GM12878 (cell line): ENCODE results near the gene TMEM237. TPM values are rescaled to one million over a fixed set of nuclear protein-coding genes. Genes with fewer than 3 reads are reported as not detected.

ENCODE experiments used
- ATAC-seq: fragments of 200-7000 bp; cut with Tn5 transposase; 3 replicates; pipeline ENCODE4 v1.9.1; 2020; ENCODE audit warnings: mild to moderate bottlenecking, moderate library complexity
- BruUV-seq: library from RNA; stranded (reverse); fragments of 400-500 nt; replicated peaks from 2 replicates; lab custom pipeline; 2021; lab: Mats Ljungman, UMichigan
- CTCF ChIA-PET: fragments of 300-600 bp; sonication (Branson Sonifier 250); formaldehyde crosslinking; extraction: SDS; loops from one replicate; lab custom pipeline; 2021; ENCODE audit warnings: inconsistent platforms; lab: Yijun Ruan, JAX
- POLR2A ChIA-PET: fragments of 350-600 bp; formaldehyde crosslinking; extraction: SDS; loops from one replicate; lab custom pipeline; 2021; ENCODE audit warnings: inconsistent platforms; lab: Charles Lee
- RAD21 ChIA-PET: fragments of 300-600 bp; sonication (Branson Sonifier 250); formaldehyde crosslinking; loops from one replicate; lab custom pipeline; 2023; ENCODE audit warnings: antibody characterized with exemption; ENCODE audit not compliant: unreplicated experiment; lab: Charles Lee
- SMC1A ChIA-PET: fragments of 300-600 bp; sonication (Branson Sonifier 250); formaldehyde crosslinking; loops from one replicate; lab custom pipeline; 2023; ENCODE audit not compliant: unreplicated experiment, uncharacterized antibody; lab: Charles Lee
- DNase-seq: peaks from one replicate; pipeline ENCODE4 v3.0.0-alpha.2; 2011; ENCODE audit warnings: low read depth, low spot score
- FAIRE-seq: peaks from 3 replicates; lab custom pipeline; 2011; peaks lifted over from hg19 to GRCh38; lab: Jason Lieb, UNC
- H2AFZ ChIP-seq: 2 replicates; pipeline ENCODE4 v1.6.0; 2011; ENCODE audit warnings: low read depth, low read length, control low read depth; ENCODE audit not compliant: control insufficient read depth
- H3K27ac ChIP-seq: 2 replicates; pipeline ENCODE4 v1.5.1; 2011; ENCODE audit warnings: control low read depth; ENCODE audit not compliant: control insufficient read depth, insufficient read depth
- H3K27me3 ChIP-seq, 2 experiments: replicated peaks in 1 of 2; 2 replicates each; pipeline versions ENCODE4 v1.6.0 to v1.6.1; 2011; ENCODE audit warnings: low read length in 1 of 2; ENCODE audit not compliant: control insufficient read depth in 2 of 2, insufficient read depth in 2 of 2
- H3K36me3 ChIP-seq, 2 experiments: 2 replicates each; pipeline ENCODE4 v1.5.1; 2011; ENCODE audit warnings: low read length in 1 of 2; ENCODE audit not compliant: control insufficient read depth in 2 of 2, insufficient read depth in 2 of 2
- H3K4me1 ChIP-seq: 2 replicates; pipeline ENCODE4 v1.6.1; 2011; ENCODE audit warnings: mild to moderate bottlenecking, low read length, moderate library complexity, mixed read lengths; ENCODE audit not compliant: control insufficient read depth, insufficient read depth
- H3K4me2 ChIP-seq: 2 replicates; pipeline ENCODE4 v1.6.0; 2011; ENCODE audit warnings: control low read depth; ENCODE audit not compliant: control insufficient read depth, insufficient read depth
- H3K4me3 ChIP-seq: fragments of 200-600 bp; sonication (generic); 2 replicates; pipeline ENCODE4 v1.5.1; 2016
- H3K79me2 ChIP-seq: 2 replicates; pipeline ENCODE4 v1.6.0; 2011; ENCODE audit warnings: low read length; ENCODE audit not compliant: control insufficient read depth, insufficient read depth
- H3K9ac ChIP-seq: 2 replicates; pipeline ENCODE4 v1.8.0; 2011; ENCODE audit warnings: low read length, control low read depth, mixed read lengths; ENCODE audit not compliant: control insufficient read depth, insufficient read depth
- H3K9me3 ChIP-seq: replicated peaks from 3 replicates; pipeline ENCODE4 v1.5.1; 2011; ENCODE audit warnings: mild to moderate bottlenecking, low read length; ENCODE audit not compliant: control insufficient read depth, insufficient read depth
- H4K20me1 ChIP-seq: 2 replicates; pipeline ENCODE4 v1.6.0; 2011; ENCODE audit not compliant: control insufficient read depth, insufficient read depth
- BACH1 ChIP-seq: fragments of 450-650 bp; IDR thresholded peaks from 2 replicates; pipeline ENCODE4 v1.6.1; 2017; ENCODE audit warnings: mild to moderate bottlenecking, borderline replicate concordance
- BCL3 ChIP-seq: IDR thresholded peaks from 2 replicates; pipeline ENCODE4 v1.6.1; 2011; ENCODE audit warnings: borderline replicate concordance, low read depth, mild to moderate bottlenecking, moderate library complexity, low read length; ENCODE audit not compliant: insufficient read depth, poor library complexity, severe bottlenecking
- CEBPB ChIP-seq, 2 experiments: fragments of 150-350 bp in 1 of 2; IDR thresholded peaks; 2 replicates each; pipeline ENCODE4 v1.6.1; 2012 to 2014; ENCODE audit warnings: low read depth in 2 of 2, low read length in 2 of 2, borderline replicate concordance in 1 of 2, inconsistent platforms in 1 of 2
- CUX1 ChIP-seq: IDR thresholded peaks from 2 replicates; pipeline ENCODE4 v1.6.1; 2012; ENCODE audit warnings: improper control_type of control experiment, low read depth, low read length; ENCODE audit not compliant: insufficient replicate concordance
- HDAC2 ChIP-seq: fragments of 200-600 bp; sonication (generic); IDR thresholded peaks from 2 replicates; pipeline ENCODE4 v1.6.1; 2017
- KAT2A ChIP-seq: conservative IDR thresholded peaks from 2 replicates; pipeline ENCODE4 v1.6.1; 2011; ENCODE audit warnings: low read depth, low read length; ENCODE audit not compliant: control insufficient read depth
- MAX ChIP-seq: IDR thresholded peaks from 2 replicates; pipeline ENCODE4 v1.6.1; 2012; ENCODE audit warnings: low read depth, low read length, improper control_type of control experiment
- PAX5 ChIP-seq: IDR thresholded peaks from 2 replicates; pipeline ENCODE4 v1.6.1; 2011; ENCODE audit warnings: low read depth, low read length, borderline replicate concordance
- RELA ChIP-seq: fragments of 450-650 bp; IDR thresholded peaks from 2 replicates; pipeline ENCODE4 v1.8.0; 2014; ENCODE audit warnings: borderline replicate concordance; ENCODE audit not compliant: partially characterized antibody
- SREBF1 ChIP-seq: IDR thresholded peaks from 2 replicates; pipeline ENCODE4 v1.6.1; 2012; ENCODE audit warnings: mild to moderate bottlenecking, low read length
- YY1 ChIP-seq: IDR thresholded peaks from 2 replicates; pipeline ENCODE4 v1.6.1; 2011; ENCODE audit warnings: low read depth, mild to moderate bottlenecking, low read length
- WGBS: methylation state at CpG from one replicate; pipeline ENCODE4 v1.1.6; 2016; ENCODE audit warnings: low lambda C conversion rate; ENCODE audit not compliant: insufficient replicate concordance, insufficient coverage; ENCODE audit errors: missing lambda C conversion rate; 5-methylcytosine and 5-hydroxymethylcytosine counted together
- in situ Hi-C: fragments of 300-500 bp; cut with MboI; formaldehyde crosslinking; loops from 9 replicates; pipeline ENCODE4 v1.14.3; 2018; ENCODE audit warnings: mixed read lengths
- intact Hi-C: fragments of 100-400 bp; cut with micrococcal nuclease; formaldehyde crosslinking; loops from one replicate; pipeline ENCODE4 v1.14.2; 2022; ENCODE audit not compliant: unreplicated experiment
- polyA plus RNA-seq, 11 experiments: library from polyadenylated mRNA; depleted of rRNA in 4 of 11; unstranded in 6 of 11; stranded (reverse) in 5 of 11; fragments of >200 nt; fragmentation: Nextera tagmentation in 4 of 11; fragmentation: Illumina TruSeq in 1 of 11; extraction: Ambion mirVana in 4 of 11; extraction: Trizol in 1 of 11; gene quantifications; 1 replicate in 1 of 11; 2 replicates in 10 of 11; pipeline versions ENCODE4 v1.2.1 to v1.2.3, GENCODE V29; 2011 to 2016; ENCODE audit warnings: inconsistent platforms in 2 of 11, missing spikeins in 2 of 11, low read depth in 1 of 11
- total RNA-seq, 4 experiments: library from RNA; depleted of rRNA in 3 of 4; stranded (reverse); fragments of >200 nt in 3 of 4; fragmentation: Illumina TruSeq in 1 of 4; extraction: Trizol in 1 of 4; gene quantifications; 2 replicates each; pipeline versions ENCODE4 v1.2.1 to v1.2.3, GENCODE V29; 2013 to 2021
- TF ChIP-seq, protein P1 (sequence below): IDR thresholded peaks from 2 replicates; pipeline ENCODE4 v1.6.1; 2012; ENCODE audit warnings: mild to moderate bottlenecking, low read depth, low read length

The TMEM237 gene
- total and polyA plus RNA-seq, 10 of the 15 experiments (the other 5 are each of a cell fraction or from before 2014, with no cell fraction given): 15.0 to 43.7 (median 29.3) TPM

GRCh38 chr2:201579536-201579935, 63.8 kb downstream of the TMEM237 start:
- H2AFZ ChIP-seq: no peak overlapping the region
- H3K79me2 ChIP-seq: no peaks in the 10 kb centered on the region
- H3K27me3 ChIP-seq: no peaks in the 10 kb centered on the region
- no peak overlapping the region for H3K4me3 ChIP-seq
- no peaks in the 10 kb centered on the region for H4K20me1 ChIP-seq
- H3K36me3 ChIP-seq: no peaks in the 10 kb centered on the region
- no peaks in the 10 kb centered on the region for H3K4me1 ChIP-seq
- ChIA-PET SMC1A (no interaction called here), POLR2A (no interaction called here), CTCF (no interaction called here), RAD21 (interaction anchor here (0.6 kb wide), 1 partner anchor 63 kb away, joined by 3 read pairs; no protein-coding TSS in a partner anchor)
- no peaks in the 10 kb centered on the region for H3K9me3 ChIP-seq
- no peak for TF ChIP-seq BACH1
- no peak for TF ChIP-seq KAT2A
- no peak for TF ChIP-seq CUX1
- TF ChIP-seq, protein P1, sequence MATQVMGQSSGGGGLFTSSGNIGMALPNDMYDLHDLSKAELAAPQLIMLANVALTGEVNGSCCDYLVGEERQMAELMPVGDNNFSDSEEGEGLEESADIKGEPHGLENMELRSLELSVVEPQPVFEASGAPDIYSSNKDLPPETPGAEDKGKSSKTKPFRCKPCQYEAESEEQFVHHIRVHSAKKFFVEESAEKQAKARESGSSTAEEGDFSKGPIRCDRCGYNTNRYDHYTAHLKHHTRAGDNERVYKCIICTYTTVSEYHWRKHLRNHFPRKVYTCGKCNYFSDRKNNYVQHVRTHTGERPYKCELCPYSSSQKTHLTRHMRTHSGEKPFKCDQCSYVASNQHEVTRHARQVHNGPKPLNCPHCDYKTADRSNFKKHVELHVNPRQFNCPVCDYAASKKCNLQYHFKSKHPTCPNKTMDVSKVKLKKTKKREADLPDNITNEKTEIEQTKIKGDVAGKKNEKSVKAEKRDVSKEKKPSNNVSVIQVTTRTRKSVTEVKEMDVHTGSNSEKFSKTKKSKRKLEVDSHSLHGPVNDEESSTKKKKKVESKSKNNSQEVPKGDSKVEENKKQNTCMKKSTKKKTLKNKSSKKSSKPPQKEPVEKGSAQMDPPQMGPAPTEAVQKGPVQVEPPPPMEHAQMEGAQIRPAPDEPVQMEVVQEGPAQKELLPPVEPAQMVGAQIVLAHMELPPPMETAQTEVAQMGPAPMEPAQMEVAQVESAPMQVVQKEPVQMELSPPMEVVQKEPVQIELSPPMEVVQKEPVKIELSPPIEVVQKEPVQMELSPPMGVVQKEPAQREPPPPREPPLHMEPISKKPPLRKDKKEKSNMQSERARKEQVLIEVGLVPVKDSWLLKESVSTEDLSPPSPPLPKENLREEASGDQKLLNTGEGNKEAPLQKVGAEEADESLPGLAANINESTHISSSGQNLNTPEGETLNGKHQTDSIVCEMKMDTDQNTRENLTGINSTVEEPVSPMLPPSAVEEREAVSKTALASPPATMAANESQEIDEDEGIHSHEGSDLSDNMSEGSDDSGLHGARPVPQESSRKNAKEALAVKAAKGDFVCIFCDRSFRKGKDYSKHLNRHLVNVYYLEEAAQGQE: no peak
- TF ChIP-seq SREBF1: no peak
- TF ChIP-seq MAX: no peak
- no peak for TF ChIP-seq RELA
- no peak for TF ChIP-seq CEBPB (IDR thresholded peaks at IDR 0.05; ENCODE audit: borderline replicate concordance in 1 of 2, low read depth in 2 of 2, low read length in 2 of 2)
- no peak for TF ChIP-seq BCL3
- TF ChIP-seq PAX5: no peak
- no peak for TF ChIP-seq YY1
- TF ChIP-seq HDAC2: no peak
- H3K27ac ChIP-seq: no peak overlapping the region
- intact Hi-C loops: no loop called here
- no peak overlapping the region for H3K4me2 ChIP-seq
- 37% methylated on average over 4 of the region's 4 CpGs for WGBS
- no peak overlapping the region for H3K9ac ChIP-seq
- no peak for DNase-seq
- ATAC-seq: no peak
- no TSS peak for BruUV-seq
- in situ Hi-C loops: no loop called here
- no peak for FAIRE-seq
